Measurements from ENCODE around the gene IFNK. TPM values are rescaled to one million over a fixed set of nuclear protein-coding genes. Genes with fewer than 3 reads are reported as not detected.

The IFNK gene
- total and polyA plus RNA-seq, 2 donors (not counting 3 experiments of a cell fraction or from before 2014, with no cell fraction given), result not detected

DNA sequence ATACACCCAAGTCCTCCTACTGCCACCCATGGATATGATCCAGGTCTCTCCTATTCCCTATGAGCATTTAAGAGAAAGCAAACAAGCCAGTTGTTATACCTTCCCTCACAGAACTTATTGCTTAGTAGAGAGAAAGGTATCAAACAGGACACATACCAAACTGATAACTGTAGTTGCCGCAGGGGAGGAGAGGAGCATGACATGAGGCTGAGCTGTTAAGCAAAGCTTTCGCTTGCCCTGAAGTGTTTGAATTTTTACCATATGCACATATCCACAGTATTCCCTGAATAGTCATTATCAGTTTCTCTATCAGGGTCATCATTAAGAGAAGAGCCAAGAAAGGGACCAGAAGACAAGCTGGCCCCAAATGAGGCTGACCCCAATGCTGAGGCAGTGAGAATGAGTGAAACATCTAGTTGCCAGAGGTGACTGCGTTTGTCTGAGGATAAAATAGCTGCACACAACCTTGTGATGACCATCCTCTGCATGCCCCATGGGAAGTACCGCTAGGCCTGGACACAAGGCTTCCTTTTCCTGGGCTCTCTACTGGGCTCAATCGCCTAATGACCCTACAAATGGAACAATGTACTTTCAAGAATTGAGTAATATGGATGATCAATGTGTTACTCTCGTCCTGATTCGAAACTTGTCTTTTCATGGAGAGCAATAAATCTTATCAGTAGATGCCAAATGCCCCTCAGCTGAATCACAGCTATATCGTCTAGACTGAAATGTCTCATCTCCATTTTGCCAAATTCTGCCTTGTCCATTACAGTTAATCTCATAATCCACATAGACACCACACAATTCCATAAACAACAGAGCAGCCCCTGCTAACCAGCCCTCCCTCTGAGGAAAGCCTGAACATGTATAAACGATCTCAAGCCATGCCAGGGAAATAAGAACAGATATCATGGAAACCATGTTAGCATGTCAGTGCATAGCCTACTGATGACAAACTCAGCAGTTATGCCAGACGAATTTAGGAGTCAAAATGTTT is 4.3 kb upstream of the IFNK start:
- no peak for TF ChIP-seq EZH2 (IDR thresholded peaks at IDR 0.05; ENCODE audit: borderline replicate concordance, low read depth, low read length, severe bottlenecking)
- no peak for TF ChIP-seq POLR2AphosphoS5 (IDR thresholded peaks at IDR 0.05; ENCODE audit: insufficient read depth, low read depth, low read length)
- TF ChIP-seq CTCF (IDR thresholded peaks at IDR 0.05; ENCODE audit: extremely low read depth in 1 of 2, insufficient read depth in 1 of 2, low read depth in 1 of 2, low read length in 2 of 2), result no peak
- TF ChIP-seq POLR2A (IDR thresholded peaks at IDR 0.05; ENCODE audit: low read depth, low read length), result no peak
- no peak for TF ChIP-seq GATA2 (IDR thresholded peaks at IDR 0.05; ENCODE audit: insufficient read depth, insufficient read length, low read depth, low read length)
- no peak for TF ChIP-seq MAX (IDR thresholded peaks at IDR 0.05; ENCODE audit: insufficient read depth, insufficient read length)
- no peak for TF ChIP-seq FOS (IDR thresholded peaks at IDR 0.05; ENCODE audit: borderline replicate concordance, insufficient read depth, low read length)
- no peak for TF ChIP-seq MYC (IDR thresholded peaks at IDR 0.05; ENCODE audit: low read depth, low read length)
- TF ChIP-seq JUN (IDR thresholded peaks at IDR 0.05; ENCODE audit: borderline replicate concordance, insufficient read depth, insufficient read length, low read depth), result no peak
- ChIA-PET CTCF (interaction anchor here (0.6 kb wide), 1 partner anchor 186 kb away, joined by 4 read pairs; no protein-coding TSS in a partner anchor), POLR2A (no interaction called here)
- no peak overlapping the region for H3K27ac ChIP-seq (ENCODE audit: insufficient read depth, low read depth, low read length)
- H3K79me2 ChIP-seq (ENCODE audit: control insufficient read depth, insufficient read depth, low read length), result no peaks in the 10 kb centered on the region
- DNase-seq (ENCODE audit: low read depth, low spot score) (no peak), FAIRE-seq (no peak)
- no TSS peak for BruUV-seq (replicated peaks)
- peaks cover 0 to 7% of the 10 kb centered on the region in 2 experiments for H3K27me3 ChIP-seq (ENCODE audit: control insufficient read depth in 2 of 2, insufficient read depth in 2 of 2, low read length in 2 of 2)
- H3K36me3 ChIP-seq (ENCODE audit: control insufficient read depth in 2 of 2, extremely low read depth in 1 of 2, insufficient read depth in 2 of 2, low read length in 2 of 2), result no peaks in the 10 kb centered on the region
- intact Hi-C loops (cut with micrococcal nuclease), result no loop called here
- no peaks in the 10 kb centered on the region for H3K9me3 ChIP-seq (replicated peaks; ENCODE audit: control insufficient read depth, insufficient read depth, low read length)
- H3K4me1 ChIP-seq (ENCODE audit: control insufficient read depth, extremely low read depth, insufficient read depth, low read length), result no peaks in the 10 kb centered on the region
- no peak overlapping the region for H3K4me3 ChIP-seq (replicated peaks in 1 of 3; ENCODE audit: insufficient read depth in 1 of 3, low read depth in 1 of 3, low read length in 3 of 3)
- H3K4me2 ChIP-seq (ENCODE audit: insufficient read depth, low read length), result no peak overlapping the region
- dilution Hi-C loops (cut with MboI; ENCODE audit: extremely low pct_ligation_motif_present, low sequenced_read_pairs), result loop anchor here (25.0 kb wide), 1 partner anchor 182 kb away; no protein-coding TSS in a partner anchor
- no peak overlapping the region for H3K9ac ChIP-seq (replicated peaks; ENCODE audit: extremely low read depth, insufficient read depth, low read length)
- no peak overlapping the region for H2AFZ ChIP-seq (ENCODE audit: low read depth, low read length)
- H4K20me1 ChIP-seq (replicated peaks; ENCODE audit: control insufficient read depth, extremely low read depth, insufficient read depth, low read length), result no peaks in the 10 kb centered on the region
- no peaks in the 10 kb centered on the region for H3K9me1 ChIP-seq (replicated peaks; ENCODE audit: control insufficient read depth, extremely low read depth, insufficient read depth, low read length)
